Measurements from ENCODE around the gene FAM83D. TPM values are rescaled to one million over a fixed set of nuclear protein-coding genes. Genes with fewer than 3 reads are reported as not detected.

FAM83D gene
- total RNA-seq, 4 donors from 2014 or later: 93.9 to 311 (median 211) TPM

- no peaks in the 10 kb centered on the region for H3K9me3 ChIP-seq
- H3K27me3 ChIP-seq: peaks cover 0 to 87% (median 0%) of the 10 kb centered on the region in 4 donors
- peaks cover 0 to 9% (median 3%) of the 10 kb centered on the region in 4 donors for H3K4me1 ChIP-seq
- H3K36me3 ChIP-seq: no peaks in the 10 kb centered on the region
- 96% methylated on average over 4 of the region's 4 CpGs for WGBS
- no peak for TF ChIP-seq CTCF (IDR thresholded peaks at IDR 0.05)
- TF ChIP-seq EP300 (IDR thresholded peaks at IDR 0.05): no peak
- TF ChIP-seq POLR2AphosphoS5 (IDR thresholded peaks at IDR 0.05): no peak
- TF ChIP-seq POLR2A (IDR thresholded peaks at IDR 0.05; ENCODE audit: low read depth): no peak
- H3K27ac ChIP-seq (replicated peaks in 1 of 4): no peak overlapping the region
- DNase-seq (ENCODE audit: extremely low spot score): no peak
- H3K4me3 ChIP-seq: no peak overlapping the region
- intact Hi-C loops (cut with DNase I): no loop called here
Measured at GRCh38 chr20:38881806-38882440, 44.3 kb upstream of the FAM83D start.

DNA sequence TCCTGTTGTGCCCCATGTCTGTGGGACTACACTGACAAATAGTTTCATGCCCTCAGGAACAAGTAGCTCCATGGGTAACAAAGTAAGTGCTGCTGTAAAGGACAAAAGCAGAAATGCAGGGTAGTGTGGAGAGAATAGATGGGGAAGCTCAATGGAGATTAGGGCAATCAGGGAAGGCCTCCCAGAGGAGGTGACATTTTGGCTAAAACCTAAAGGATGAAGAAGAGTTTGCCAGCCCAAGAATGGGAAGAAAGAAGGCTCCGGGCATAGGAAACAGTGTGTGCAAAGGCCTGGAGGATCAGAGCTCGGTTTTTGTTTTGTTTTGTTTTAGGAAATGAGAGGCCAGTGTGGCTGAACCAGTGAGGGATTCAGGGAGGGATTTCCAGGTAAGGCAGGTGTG, 43.6 kb upstream of the FAM83D start:
- Histone ChIP-seq H3K4me1 (peaks cover 0 to 9% (median 3%) of the 10 kb centered on the region in 4 donors), H3K36me3 (no peaks in the 10 kb centered on the region), H3K27me3 (peaks cover 0 to 81% (median 0%) of the 10 kb centered on the region in 4 donors), H3K4me3 (no peak overlapping the region), H3K27ac (replicated peaks in 1 of 4) (no peak overlapping the region), H3K9me3 (no peaks in the 10 kb centered on the region)
- DNase-seq (ENCODE audit: extremely low spot score): no peak
- 74% methylated on average over 2 of the region's 2 CpGs for WGBS
- intact Hi-C loops (cut with DNase I): no loop called here
- TF ChIP-seq EP300 (IDR thresholded peaks at IDR 0.05): no peak
- no peak for TF ChIP-seq CTCF (IDR thresholded peaks at IDR 0.05)
- TF ChIP-seq POLR2AphosphoS5 (IDR thresholded peaks at IDR 0.05): no peak
- TF ChIP-seq POLR2A (IDR thresholded peaks at IDR 0.05; ENCODE audit: low read depth): no peak

DNA sequence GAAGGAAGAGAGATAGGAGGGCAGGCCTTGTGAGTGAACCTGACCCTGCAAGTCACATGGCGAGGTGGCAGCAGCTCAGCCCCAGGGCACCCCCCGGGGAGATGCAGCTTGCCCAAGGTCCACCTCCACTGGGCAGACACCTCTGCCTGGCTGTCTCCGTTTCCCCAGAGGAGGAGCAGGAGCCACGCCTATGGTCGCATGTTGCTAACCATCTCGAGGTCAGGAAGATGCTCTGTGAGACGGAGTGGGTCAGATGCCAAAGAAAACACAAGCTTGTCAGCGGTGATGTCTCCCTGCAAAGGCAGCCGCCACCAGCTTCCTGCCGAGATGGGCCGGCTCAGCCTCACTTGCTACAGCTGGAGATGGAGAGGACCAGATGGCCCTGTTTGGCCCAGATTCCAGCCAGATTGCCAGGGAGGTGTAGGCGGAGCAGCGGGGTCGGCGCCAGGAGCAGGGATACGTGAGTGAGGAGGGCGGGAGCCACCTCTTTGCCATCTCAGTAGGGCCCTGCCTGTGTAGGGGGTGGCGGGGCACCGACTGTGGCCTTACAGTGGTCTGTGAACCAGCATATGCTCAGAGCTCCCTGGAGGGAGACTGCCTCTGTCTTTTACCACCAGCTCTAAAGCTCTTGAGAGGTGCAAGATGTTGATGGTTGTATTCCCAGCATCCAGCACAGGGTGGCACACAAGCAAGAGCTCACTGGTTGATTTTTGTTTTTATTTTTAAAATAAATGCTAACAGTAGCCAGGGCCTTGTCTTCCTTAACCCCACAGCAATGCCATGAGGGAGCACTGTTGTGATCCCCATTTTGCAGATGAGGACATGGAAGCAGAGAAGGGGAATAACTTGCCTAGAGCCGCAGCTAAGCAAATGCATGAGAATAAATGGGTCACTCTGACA, 42.9 kb upstream of the FAM83D start:
- Histone ChIP-seq H3K27me3 (peaks cover 0 to 80% (median 0%) of the 10 kb centered on the region in 4 donors), H3K4me3 (no peak overlapping the region), H3K9me3 (no peaks in the 10 kb centered on the region), H3K4me1 (peaks cover 0 to 9% (median 3%) of the 10 kb centered on the region in 4 donors), H3K27ac (replicated peaks in 1 of 4) (no peak overlapping the region), H3K36me3 (no peaks in the 10 kb centered on the region)
- no peak for DNase-seq (ENCODE audit: extremely low spot score)
- intact Hi-C loops (cut with DNase I): no loop called here
- 64% methylated on average over 9 of the region's 20 CpGs for WGBS
- no peak for TF ChIP-seq POLR2AphosphoS5 (IDR thresholded peaks at IDR 0.05)
- no peak for TF ChIP-seq POLR2A (IDR thresholded peaks at IDR 0.05; ENCODE audit: low read depth)
- TF ChIP-seq EP300 (IDR thresholded peaks at IDR 0.05): no peak

DNA sequence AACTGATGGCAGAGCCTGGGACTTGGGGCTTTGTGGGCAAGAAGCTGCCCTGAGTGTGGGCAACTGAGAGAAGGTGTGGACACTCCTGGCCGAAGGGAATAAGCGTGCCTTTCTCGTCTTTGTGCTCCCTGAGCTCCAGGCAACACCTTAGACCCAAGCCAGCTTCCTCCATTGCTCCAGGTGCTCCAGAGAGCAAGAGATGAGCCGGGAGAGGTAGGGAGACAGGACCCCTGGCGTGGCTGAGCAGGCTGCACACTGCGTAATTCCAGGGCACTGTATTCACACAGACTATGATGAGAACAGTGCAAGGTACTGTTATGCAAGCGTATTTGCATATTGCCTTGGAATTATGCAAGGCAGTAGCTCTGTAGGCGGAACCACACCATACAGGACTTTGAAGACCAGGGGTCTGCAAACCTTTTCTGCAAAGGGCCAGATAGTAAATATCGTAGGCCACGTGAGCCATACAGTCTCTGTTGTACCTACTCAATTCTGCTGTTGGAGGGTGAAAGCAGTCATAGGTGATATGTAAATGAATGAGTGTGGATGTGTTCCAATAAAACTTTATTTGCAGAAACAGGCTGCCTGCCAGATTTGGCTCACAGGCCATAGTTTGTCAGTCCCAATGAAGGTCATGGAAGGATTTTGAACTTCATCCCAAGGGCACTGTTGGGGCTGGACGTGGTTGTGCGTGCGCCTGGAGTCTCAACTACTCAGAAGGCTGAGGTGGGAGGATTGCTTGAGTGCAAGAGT, 42.1 kb upstream of the FAM83D start:
- TF ChIP-seq CTCF (IDR thresholded peaks at IDR 0.05) (no peak), EP300 (IDR thresholded peaks at IDR 0.05) (no peak), POLR2AphosphoS5 (IDR thresholded peaks at IDR 0.05) (no peak), POLR2A (IDR thresholded peaks at IDR 0.05; ENCODE audit: low read depth) (no peak)
- Histone ChIP-seq H3K27ac (replicated peaks in 1 of 4) (no peak overlapping the region), H3K4me3 (no peak overlapping the region), H3K9me3 (no peaks in the 10 kb centered on the region), H3K36me3 (no peaks in the 10 kb centered on the region), H3K27me3 (peaks cover 0 to 72% (median 0%) of the 10 kb centered on the region in 4 donors), H3K4me1 (peaks cover 0 to 9% (median 3%) of the 10 kb centered on the region in 4 donors)
- no peak for DNase-seq (ENCODE audit: extremely low spot score)
- intact Hi-C loops (cut with DNase I): no loop called here
- 94% methylated on average over 10 of the region's 13 CpGs for WGBS

Measured in esophagus muscularis mucosa (tissue), 4 donors.